Endothelial cell (in vitro differentiated cells): ENCODE data around the gene NACC1. TPM values are rescaled to one million over a fixed set of nuclear protein-coding genes. Genes with fewer than 3 reads are reported as not detected.
"Not testable (repeated sequence)": the region's sequence is repeated elsewhere in the genome, so short reads cannot be mapped to it uniquely, and the experiment has no call there.

ENCODE experiments used
- DNase-seq: peaks from one replicate; pipeline ENCODE4 v3.0.0; 2021; ENCODE audit warnings: low spot score
- H3K27ac Mint-ChIP-seq: one replicate; pipeline ENCODE4 v1.8.0; 2021; ENCODE audit warnings: mixed read lengths, inconsistent platforms; ENCODE audit not compliant: unreplicated experiment
- H3K27me3 Mint-ChIP-seq: one replicate; pipeline ENCODE4 v1.8.0; 2021; ENCODE audit warnings: mild to moderate bottlenecking, moderate library complexity, mixed read lengths, inconsistent platforms; ENCODE audit not compliant: unreplicated experiment
- H3K36me3 Mint-ChIP-seq: one replicate; pipeline ENCODE4 v1.8.0; 2021; ENCODE audit warnings: mild to moderate bottlenecking, low read depth, mixed read lengths, inconsistent platforms; ENCODE audit not compliant: unreplicated experiment
- H3K4me1 Mint-ChIP-seq: one replicate; pipeline ENCODE4 v1.8.0; 2021; ENCODE audit warnings: mild to moderate bottlenecking, mixed read lengths, inconsistent platforms; ENCODE audit not compliant: unreplicated experiment
- H3K4me3 Mint-ChIP-seq: one replicate; pipeline ENCODE4 v1.8.0; 2021; ENCODE audit warnings: mild to moderate bottlenecking, mixed read lengths, inconsistent platforms; ENCODE audit not compliant: unreplicated experiment
- H3K9me3 Mint-ChIP-seq: one replicate; pipeline ENCODE4 v1.8.0; 2021; ENCODE audit warnings: mixed read lengths, inconsistent platforms; ENCODE audit not compliant: unreplicated experiment
- CTCF ChIP-seq: fragments of 200-600 bp; sonication (generic); IDR thresholded peaks from one replicate; pipeline ENCODE4 v1.5.0; 2021; ENCODE audit warnings: antibody characterized with exemption; ENCODE audit not compliant: unreplicated experiment
- total RNA-seq: library from RNA; stranded (reverse); fragmentation: NEBNext Ultra II Directional; extraction: Animal tissue kit (Norgen Biotek cat#: 25700); gene quantifications from one replicate; pipeline ENCODE4 v1.2.1, GENCODE V29; 2021; ENCODE audit not compliant: unreplicated experiment

NACC1 gene
- total RNA-seq, 1 donor from 2014 or later, result 112 TPM

- peak; percentile 92 for DNase-seq
- peak overlapping the region; percentile 100 for H3K27ac Mint-ChIP-seq
- no peaks in the 10 kb centered on the region for H3K9me3 Mint-ChIP-seq
- H3K27me3 Mint-ChIP-seq, result peaks cover 7% of the 10 kb centered on the region
- peak overlapping the region; percentile 82 for H3K4me3 Mint-ChIP-seq
- H3K36me3 Mint-ChIP-seq, result no peaks in the 10 kb centered on the region
- no peak for TF ChIP-seq CTCF
- H3K4me1 Mint-ChIP-seq, result peaks cover 38% of the 10 kb centered on the region
Observed at GRCh38 chr19:13164343-13165161, 46.5 kb downstream of the NACC1 start.

GRCh38 chr19:13165162-13165997 lies 47.3 kb downstream of the NACC1 start:
- H3K4me1 Mint-ChIP-seq, result peaks cover 35% of the 10 kb centered on the region
- peak overlapping the region; percentile 100 for H3K27ac Mint-ChIP-seq
- peaks cover 9% of the 10 kb centered on the region for H3K27me3 Mint-ChIP-seq
- H3K36me3 Mint-ChIP-seq, result no peaks in the 10 kb centered on the region
- no peak for DNase-seq
- H3K9me3 Mint-ChIP-seq, result no peaks in the 10 kb centered on the region
- H3K4me3 Mint-ChIP-seq, result no peak overlapping the region
- no peak for TF ChIP-seq CTCF

- not testable (repeated sequence) for H3K4me3 Mint-ChIP-seq, H3K36me3 Mint-ChIP-seq, H3K27me3 Mint-ChIP-seq, DNase-seq, H3K9me3 Mint-ChIP-seq
- peak overlapping the region; percentile 100 for H3K27ac Mint-ChIP-seq
- peaks cover 35% of the 10 kb centered on the region for H3K4me1 Mint-ChIP-seq
Observed at GRCh38 chr19:13166151-13166550, 48.1 kb downstream of the NACC1 start.

GRCh38 chr19:13169769-13170168 lies 51.7 kb downstream of the NACC1 start:
- DNase-seq, result no peak
- Mint-ChIP-seq H3K36me3 (no peaks in the 10 kb centered on the region), H3K4me3 (peak overlapping the region; percentile 54), H3K27me3 (peaks cover 9% of the 10 kb centered on the region), H3K4me1 (peaks cover 27% of the 10 kb centered on the region), H3K27ac (peak overlapping the region; percentile 42), H3K9me3 (no peaks in the 10 kb centered on the region)
- TF ChIP-seq CTCF, result no peak

- no peaks in the 10 kb centered on the region for H3K9me3 Mint-ChIP-seq
Observed at GRCh38 chr19:13171146-13171545, 53.1 kb downstream of the NACC1 start.

More at GRCh38 chr19:13171146-13171545, 53.1 kb downstream of the NACC1 start:
- no peak for DNase-seq
- Mint-ChIP-seq H3K27me3 (peaks cover 8% of the 10 kb centered on the region), H3K36me3 (no peaks in the 10 kb centered on the region), H3K4me1 (peaks cover 15% of the 10 kb centered on the region), H3K4me3 (no peak overlapping the region), H3K27ac (no peak overlapping the region)
- TF ChIP-seq CTCF, result no peak
